WTC11 (cell line): Measurements from ENCODE around the gene ARHGEF39.

Source experiments
- ATF3 ChIP-seq: sonication (generic); formaldehyde crosslinking; conservative IDR thresholded peaks from 2 replicates; pipeline ENCODE4 v1.8.1; 2022; ENCODE audit warnings: mild to moderate bottlenecking, missing genetic modification reagents
- CDX4 ChIP-seq: fragments of 250-450 bp; sonication (Bioruptor Pico); IDR thresholded peaks from 2 replicates; pipeline ENCODE4 v1.9.0; 2021; ENCODE audit warnings: moderate library complexity, mild to moderate bottlenecking, inconsistent platforms, borderline replicate concordance
- CTCF ChIP-seq: fragments of 200-600 bp; IDR thresholded peaks from 2 replicates; pipeline ENCODE4 v1.8.0; 2022; ENCODE audit warnings: antibody characterized with exemption
- E2F4 ChIP-seq: sonication (generic); formaldehyde crosslinking; IDR thresholded peaks from 2 replicates; pipeline ENCODE4 v1.8.1; 2022; ENCODE audit warnings: low read depth, mild to moderate bottlenecking, moderate library complexity, missing genetic modification reagents, borderline replicate concordance
- FOXJ3 ChIP-seq: sonication (generic); formaldehyde crosslinking; IDR thresholded peaks from 2 replicates; pipeline ENCODE4 v1.9.0; 2021; ENCODE audit warnings: missing genetic modification reagents, mild to moderate bottlenecking, borderline replicate concordance
- FOXP4 ChIP-seq: sonication (generic); formaldehyde crosslinking; IDR thresholded peaks from 2 replicates; pipeline ENCODE4 v1.8.0; 2022; ENCODE audit warnings: mild to moderate bottlenecking, missing genetic modification reagents
- GABPB1 ChIP-seq: sonication (generic); formaldehyde crosslinking; IDR thresholded peaks from 2 replicates; pipeline ENCODE4 v1.8.1; 2023; ENCODE audit warnings: mild to moderate bottlenecking, missing genetic modification reagents
- MAX ChIP-seq: sonication (generic); formaldehyde crosslinking; IDR thresholded peaks from 2 replicates; pipeline ENCODE4 v1.8.0; 2022; ENCODE audit warnings: mild to moderate bottlenecking, missing genetic modification reagents
- PRDM15 ChIP-seq: sonication (generic); formaldehyde crosslinking; IDR thresholded peaks from 2 replicates; pipeline ENCODE4 v1.8.0; 2022; ENCODE audit warnings: missing genetic modification reagents
- PREB ChIP-seq: sonication (generic); formaldehyde crosslinking; IDR thresholded peaks from 2 replicates; pipeline ENCODE4 v1.8.1; 2022; ENCODE audit warnings: mild to moderate bottlenecking, missing genetic modification reagents, moderate library complexity, borderline replicate concordance
- USF2 ChIP-seq: sonication (generic); formaldehyde crosslinking; IDR thresholded peaks from 2 replicates; pipeline ENCODE4 v1.8.1; 2023; ENCODE audit warnings: mild to moderate bottlenecking, missing genetic modification reagents, moderate library complexity
- ZBTB21 ChIP-seq: sonication (generic); formaldehyde crosslinking; IDR thresholded peaks from 2 replicates; pipeline ENCODE4 v1.8.1; 2023; ENCODE audit warnings: mild to moderate bottlenecking, missing genetic modification reagents, borderline replicate concordance
- ZNF532 ChIP-seq: fragments of 250-450 bp; sonication (Bioruptor Pico); IDR thresholded peaks from 2 replicates; pipeline ENCODE4 v1.9.0; 2021; ENCODE audit warnings: mild to moderate bottlenecking, borderline replicate concordance

- TF ChIP-seq CTCF (no peak), MAX (no peak), FOXJ3 (no peak), GABPB1 (peak; percentile 40; the same call in 1 of the 2 replicates), USF2 (no peak), PREB (CRISPR knock-in tag) (no peak), ZNF532 (CRISPR knock-in tag) (no peak), ATF3 (CRISPR knock-in tag) (no peak), FOXP4 (CRISPR knock-in tag) (no peak), E2F4 (CRISPR knock-in tag) (no peak), CDX4 (no peak), PRDM15 (CRISPR knock-in tag) (no peak), ZBTB21 (CRISPR knock-in tag) (no peak)
Observed at GRCh38 chr9:35651956-35652828, 12.8 kb downstream of the ARHGEF39 start.
